A549 (cell line): ENCODE data around the gene LAMP5. TPM values are rescaled to one million over a fixed set of nuclear protein-coding genes. Genes with fewer than 3 reads are reported as not detected.

Experiments
- ATAC-seq, 2 experiments: fragments of 200-7000 bp in 1 of 2; fragments of >200 bp in 1 of 2; cut with Nextera tagmentation in 1 of 2; cut with Tn5 transposase in 1 of 2; 3 replicates each; pipeline versions ENCODE4 v1.8.0 to v1.9.1; 2018 to 2020; ENCODE audit warnings: mild to moderate bottlenecking in 1 of 2, moderate library complexity in 1 of 2
- CTCF ChIA-PET: fragments of 300-600 bp; sonication (Branson Sonifier 250); formaldehyde crosslinking; extraction: SDS; loops from one replicate; lab custom pipeline; 2021; ENCODE audit warnings: antibody characterized with exemption, inconsistent platforms; lab: Yijun Ruan, JAX
- POLR2A ChIA-PET: fragments of 350-600 bp; formaldehyde crosslinking; extraction: SDS; loops from one replicate; lab custom pipeline; 2021; ENCODE audit warnings: antibody characterized with exemption, inconsistent platforms; lab: Yijun Ruan, JAX
- DNase-seq, 2 experiments: peaks; one replicate each; pipeline versions ENCODE4 v3.0.0 to v3.0.0-alpha.2; 2011 to 2016; ENCODE audit warnings: low read depth in 1 of 2, low spot score in 1 of 2
- FAIRE-seq: peaks from 2 replicates; lab custom pipeline; 2011; peaks lifted over from hg19 to GRCh38; lab: Jason Lieb, UNC
- H3K27ac ChIP-seq, 2 experiments: fragments of >200 bp; sonication (Bioruptor Twin); formaldehyde crosslinking; 3 replicates each; pipeline ENCODE4 v1.5.1; 2016 to 2017
- H3K4me1 ChIP-seq: fragments of >200 bp; sonication (Bioruptor Twin); formaldehyde crosslinking; 3 replicates; pipeline ENCODE4 v1.6.1; 2016
- H3K4me2 ChIP-seq: fragments of >200 bp; sonication (Bioruptor Twin); formaldehyde crosslinking; 3 replicates; pipeline ENCODE4 v1.6.1; 2016
- H3K4me3 ChIP-seq: fragments of >200 bp; sonication (Bioruptor Twin); formaldehyde crosslinking; 3 replicates; pipeline ENCODE4 v1.5.1; 2016
- H3K9me3 ChIP-seq: fragments of >200 bp; sonication (Bioruptor Twin); formaldehyde crosslinking; 3 replicates; pipeline ENCODE4 v1.6.1; 2016
- CEBPB ChIP-seq, 2 experiments: fragments of >200 bp in 1 of 2; sonication (Bioruptor Twin) in 1 of 2; formaldehyde crosslinking in 1 of 2; IDR thresholded peaks; 2 replicates each; pipeline ENCODE4 v1.6.1; 2012 to 2016
- FOXS1 ChIP-seq: fragments of 250-450 bp; sonication (Bioruptor Pico); IDR thresholded peaks from 2 replicates; pipeline ENCODE4 v1.5.0; 2020; ENCODE audit warnings: mild to moderate bottlenecking, moderate library complexity
- HES2 ChIP-seq: fragments of >200 bp; sonication (Bioruptor Twin); formaldehyde crosslinking; IDR thresholded peaks from 2 replicates; pipeline ENCODE4 v1.6.1; 2016
- HEYL ChIP-seq: fragments of 250-450 bp; sonication (Bioruptor Pico); IDR thresholded peaks from 2 replicates; pipeline ENCODE4 v1.8.0; 2021; ENCODE audit warnings: mild to moderate bottlenecking, moderate library complexity
- KDM1A ChIP-seq: fragments of 200-600 bp; sonication (generic); IDR thresholded peaks from 2 replicates; pipeline ENCODE4 v1.6.1; 2016; ENCODE audit warnings: low read depth, mild to moderate bottlenecking
- KDM5A ChIP-seq: fragments of 200-600 bp; sonication (generic); IDR thresholded peaks from 2 replicates; pipeline ENCODE4 v1.6.1; 2016; ENCODE audit warnings: antibody characterized with exemption, mild to moderate bottlenecking
- MAZ ChIP-seq: fragments of 150-350 bp; IDR thresholded peaks from 2 replicates; pipeline ENCODE4 v1.6.1; 2014; ENCODE audit warnings: antibody characterized with exemption, low read depth, low read length, borderline replicate concordance
- NFE2L2 ChIP-seq: fragments of 150-350 bp; conservative IDR thresholded peaks from 2 replicates; pipeline ENCODE4 v1.6.1; 2014; ENCODE audit warnings: low read length
- NPAS2 ChIP-seq: fragments of 250-450 bp; sonication (Bioruptor Pico); IDR thresholded peaks from 2 replicates; pipeline ENCODE4 v1.8.0; 2022; ENCODE audit warnings: mild to moderate bottlenecking, moderate library complexity, borderline replicate concordance
- NR3C1 ChIP-seq: fragments of >200 bp; sonication (Bioruptor Twin); formaldehyde crosslinking; IDR thresholded peaks from 3 replicates; pipeline ENCODE4 v1.6.1; 2017
- PBX3 ChIP-seq: IDR thresholded peaks from 2 replicates; pipeline ENCODE4 v1.6.1; 2012
- PHF8 ChIP-seq: fragments of 200-600 bp; sonication (generic); IDR thresholded peaks from 2 replicates; pipeline ENCODE4 v1.6.1; 2016; ENCODE audit warnings: low read depth, mild to moderate bottlenecking, antibody characterized with exemption, moderate library complexity, borderline replicate concordance
- POLR2AphosphoS2 ChIP-seq: conservative IDR thresholded peaks from 2 replicates; pipeline ENCODE4 v1.6.1; 2012; ENCODE audit warnings: low read length, improper control_type of control experiment, inconsistent platforms
- RARB ChIP-seq: fragments of 250-450 bp; sonication (Bioruptor Pico); IDR thresholded peaks from 2 replicates; pipeline ENCODE4 v1.8.0; 2021; ENCODE audit warnings: mild to moderate bottlenecking, moderate library complexity
- REST ChIP-seq: fragments of 200-600 bp; sonication (generic); IDR thresholded peaks from 2 replicates; pipeline ENCODE4 v1.6.1; 2016; ENCODE audit warnings: antibody characterized with exemption, mild to moderate bottlenecking, moderate library complexity
- ZC3H11A ChIP-seq: fragments of 450-650 bp; IDR thresholded peaks from 2 replicates; pipeline ENCODE4 v1.6.1; 2014; ENCODE audit warnings: antibody characterized with exemption, mild to moderate bottlenecking
- ZSCAN20 ChIP-seq: fragments of 250-450 bp; sonication (Bioruptor Pico); IDR thresholded peaks from 2 replicates; pipeline ENCODE4 v1.8.0; 2022; ENCODE audit warnings: mild to moderate bottlenecking, moderate library complexity
- WGBS: methylation state at CpG from one replicate; pipeline ENCODE4 v1.1.6; 2017; ENCODE audit errors: missing lambda C conversion rate; 5-methylcytosine and 5-hydroxymethylcytosine counted together
- polyA plus RNA-seq, 4 experiments: library from polyadenylated mRNA; depleted of rRNA in 3 of 4; stranded (reverse); fragments of >200 nt; fragmentation: RNase III in 1 of 4; extraction: RNeasy Plus Mini Kit Qiagen cat#74134 plus additional on column Dnase treatment in 1 of 4; gene quantifications; 2 replicates in 3 of 4; 3 replicates in 1 of 4; pipeline ENCODE4 v1.2.3, GENCODE V29; 2011 to 2017
- TF ChIP-seq, protein P1 (sequence below): fragments of 250-450 bp; sonication (Bioruptor Pico); IDR thresholded peaks from 2 replicates; pipeline ENCODE4 v1.5.0; 2020; ENCODE audit warnings: low read depth, mild to moderate bottlenecking, moderate library complexity
- TF ChIP-seq, protein P2 (sequence below): IDR thresholded peaks from 2 replicates; pipeline ENCODE4 v1.6.1; 2012
- TF ChIP-seq, protein P3 (sequence below): fragments of 150-350 bp; IDR thresholded peaks from 2 replicates; pipeline ENCODE4 v1.6.1; 2014; ENCODE audit warnings: low read depth, mild to moderate bottlenecking, low read length

The LAMP5 gene
- polyA plus RNA-seq, 2 of the 4 experiments (the other 2 are of a cell fraction): 0.04 to 0.12 TPM

- CTCF ChIA-PET: interaction anchor here (1.0 to 1.9 kb wide), 5 partner anchors 10 to 163 kb away, joined by 3 to 11 read pairs (median 4); no protein-coding TSS in a partner anchor
- Histone ChIP-seq H3K4me2 (no peak overlapping the region), H3K4me3 (no peak overlapping the region), H3K9me3 (no peaks in the 10 kb centered on the region), H3K4me1 (no peaks in the 10 kb centered on the region), H3K27ac (no peak overlapping the region)
- ATAC-seq (no peak), FAIRE-seq (no peak), DNase-seq (no peak)
- WGBS: 53% methylated on average over 2 of the region's 2 CpGs
- POLR2A ChIA-PET: no interaction called here
- no peak for TF ChIP-seq FOXS1 (CRISPR knock-in tag)
These were observed 56.2 kb downstream of the LAMP5 start for GRCh38 chr20:9570612-9571011.

DNA sequence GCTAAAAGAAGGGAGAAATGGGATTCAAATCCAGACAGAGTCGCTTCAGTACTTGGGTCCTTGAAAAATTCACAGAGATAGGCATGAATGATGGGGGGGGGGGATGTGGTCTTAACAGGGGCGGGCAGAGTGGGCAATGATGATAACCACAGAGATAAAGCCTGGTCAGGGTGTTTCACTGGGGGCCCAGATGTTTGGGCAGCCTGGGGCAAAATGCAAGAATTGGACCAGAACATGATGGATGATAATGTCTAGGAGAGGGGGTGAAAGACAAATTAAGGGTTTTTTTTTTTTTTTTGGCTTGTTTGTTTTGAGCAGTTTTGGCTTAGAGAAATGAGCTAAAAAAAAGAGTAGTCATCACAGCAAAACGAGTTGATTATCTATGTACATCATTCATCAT is 57.4 kb downstream of the LAMP5 start:
- ATAC-seq: no peak
- Histone ChIP-seq H3K27ac (no peak overlapping the region), H3K9me3 (no peaks in the 10 kb centered on the region), H3K4me3 (no peak overlapping the region), H3K4me2 (no peak overlapping the region), H3K4me1 (no peaks in the 10 kb centered on the region)
- no peak for FAIRE-seq
- 39% methylated on average over 3 of the region's 3 CpGs for WGBS
- CTCF ChIA-PET: interaction anchor here (0.6 to 1.6 kb wide), 5 partner anchors 10 to 509 kb away, joined by 3 to 6 read pairs (median 3); no protein-coding TSS in a partner anchor
- POLR2A ChIA-PET: no interaction called here
- TF ChIP-seq RARB (CRISPR knock-in tag) (no peak), ZC3H11A (no peak), KDM5A (no peak), FOXS1 (CRISPR knock-in tag) (no peak), CEBPB (IDR thresholded peaks at IDR 0.05) (no peak), MAZ (no peak), PHF8 (no peak), POLR2AphosphoS2 (no peak), PBX3 (no peak), KDM1A (no peak), REST (no peak), NFE2L2 (no peak), HES2 (no peak), ZSCAN20 (no peak), NPAS2 (no peak), HEYL (CRISPR knock-in tag) (no peak), NR3C1 (no peak)
- TF ChIP-seq, protein P1, sequence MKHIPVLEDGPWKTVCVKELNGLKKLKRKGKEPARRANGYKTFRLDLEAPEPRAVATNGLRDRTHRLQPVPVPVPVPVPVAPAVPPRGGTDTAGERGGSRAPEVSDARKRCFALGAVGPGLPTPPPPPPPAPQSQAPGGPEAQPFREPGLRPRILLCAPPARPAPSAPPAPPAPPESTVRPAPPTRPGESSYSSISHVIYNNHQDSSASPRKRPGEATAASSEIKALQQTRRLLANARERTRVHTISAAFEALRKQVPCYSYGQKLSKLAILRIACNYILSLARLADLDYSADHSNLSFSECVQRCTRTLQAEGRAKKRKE (CRISPR knock-in tag): no peak
- TF ChIP-seq, protein P2, sequence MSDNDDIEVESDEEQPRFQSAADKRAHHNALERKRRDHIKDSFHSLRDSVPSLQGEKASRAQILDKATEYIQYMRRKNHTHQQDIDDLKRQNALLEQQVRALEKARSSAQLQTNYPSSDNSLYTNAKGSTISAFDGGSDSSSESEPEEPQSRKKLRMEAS: no peak
- TF ChIP-seq, protein P3, sequence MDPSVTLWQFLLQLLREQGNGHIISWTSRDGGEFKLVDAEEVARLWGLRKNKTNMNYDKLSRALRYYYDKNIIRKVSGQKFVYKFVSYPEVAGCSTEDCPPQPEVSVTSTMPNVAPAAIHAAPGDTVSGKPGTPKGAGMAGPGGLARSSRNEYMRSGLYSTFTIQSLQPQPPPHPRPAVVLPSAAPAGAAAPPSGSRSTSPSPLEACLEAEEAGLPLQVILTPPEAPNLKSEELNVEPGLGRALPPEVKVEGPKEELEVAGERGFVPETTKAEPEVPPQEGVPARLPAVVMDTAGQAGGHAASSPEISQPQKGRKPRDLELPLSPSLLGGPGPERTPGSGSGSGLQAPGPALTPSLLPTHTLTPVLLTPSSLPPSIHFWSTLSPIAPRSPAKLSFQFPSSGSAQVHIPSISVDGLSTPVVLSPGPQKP: no peak
- no peak for DNase-seq
